ENCODE results near the gene COLGALT1. TPM values are rescaled to one million over a fixed set of nuclear protein-coding genes. Genes with fewer than 3 reads are reported as not detected.
A peak's percentile ranks its signal among the peaks of the same experiment; 100 is the strongest.

The COLGALT1 gene
- total and polyA plus RNA-seq, 9 of the 15 experiments (the other 6 are each of a cell fraction or from before 2014, with no cell fraction given): 4.9 to 119 (median 82.6) TPM

DNA sequence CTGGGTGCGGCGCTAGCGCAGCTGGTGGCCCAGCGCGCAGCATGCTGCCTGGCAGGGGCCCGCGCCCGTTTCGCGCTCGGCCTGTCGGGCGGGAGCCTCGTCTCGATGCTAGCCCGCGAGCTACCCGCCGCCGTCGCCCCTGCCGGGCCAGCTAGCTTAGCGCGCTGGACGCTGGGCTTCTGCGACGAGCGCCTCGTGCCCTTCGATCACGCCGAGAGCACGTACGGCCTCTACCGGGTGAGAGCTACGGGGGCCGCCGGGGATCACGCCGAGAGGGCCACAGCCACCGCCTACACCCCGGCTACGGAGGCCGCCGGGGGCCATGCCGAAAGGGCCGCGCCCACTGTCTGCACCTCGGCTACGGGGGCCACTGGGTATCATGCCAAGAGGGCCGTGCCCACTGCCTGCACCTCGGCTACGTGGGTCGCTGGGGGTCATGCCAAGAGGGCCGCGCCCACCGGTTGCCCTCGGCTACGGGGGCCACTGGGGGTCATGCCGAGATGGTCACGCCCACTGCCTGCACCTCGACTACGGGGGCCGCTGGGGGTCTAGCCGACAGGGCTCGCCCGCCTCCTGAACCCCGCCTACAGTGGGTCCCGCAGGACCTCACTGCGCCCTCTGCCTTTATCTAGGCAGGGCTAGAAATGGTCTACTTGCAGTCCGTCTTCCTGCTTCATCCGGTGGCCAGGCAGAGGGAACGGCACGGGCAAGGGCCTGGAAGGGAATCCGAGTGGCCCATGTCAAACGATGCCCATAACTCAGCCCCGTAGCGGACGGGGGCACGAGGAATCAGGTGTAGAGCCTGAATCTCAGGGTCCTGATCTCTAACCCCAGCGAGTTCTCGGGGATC lies 43.5 kb upstream of the COLGALT1 start (continued):
- TF ChIP-seq NR2C2 (CRISPR knock-in tag; IDR thresholded peaks at IDR 0.05) (peak; percentile 68; the same call in 1 of the 2 replicates), NR2C2 (tag; IDR thresholded peaks at IDR 0.05) (peak; percentile 93), SMARCE1 (IDR thresholded peaks at IDR 0.05) (no peak), SAFB (IDR thresholded peaks at IDR 0.05; ENCODE audit: borderline replicate concordance, low read depth, low read length) (no peak), GATAD2A (IDR thresholded peaks at IDR 0.05) (peak; percentile 68; the same call in 1 of the 2 replicates), MEF2D (tag; conservative IDR thresholded peaks at IDR 0.05; ENCODE audit: low read depth) (no peak), EZH2 (IDR thresholded peaks at IDR 0.05; ENCODE audit: borderline replicate concordance, low read depth, low read length) (no peak), ADNP (tag; IDR thresholded peaks at IDR 0.05) (no peak), TAF7 (tag; IDR thresholded peaks at IDR 0.05) (no peak), ZNF699 (CRISPR knock-in tag; IDR thresholded peaks at IDR 0.05; ENCODE audit: insufficient replicate concordance) (no peak), PTRF (tag; IDR thresholded peaks at IDR 0.05) (no peak), SAFB2 (IDR thresholded peaks at IDR 0.05; ENCODE audit: borderline replicate concordance, low read depth, low read length, severe bottlenecking) (no peak), ZNF175 (CRISPR knock-in tag; IDR thresholded peaks at IDR 0.05; ENCODE audit: low read depth) (no peak), ZNF780A (CRISPR knock-in tag; IDR thresholded peaks at IDR 0.05) (no peak)
- TF ChIP-seq, protein P1, sequence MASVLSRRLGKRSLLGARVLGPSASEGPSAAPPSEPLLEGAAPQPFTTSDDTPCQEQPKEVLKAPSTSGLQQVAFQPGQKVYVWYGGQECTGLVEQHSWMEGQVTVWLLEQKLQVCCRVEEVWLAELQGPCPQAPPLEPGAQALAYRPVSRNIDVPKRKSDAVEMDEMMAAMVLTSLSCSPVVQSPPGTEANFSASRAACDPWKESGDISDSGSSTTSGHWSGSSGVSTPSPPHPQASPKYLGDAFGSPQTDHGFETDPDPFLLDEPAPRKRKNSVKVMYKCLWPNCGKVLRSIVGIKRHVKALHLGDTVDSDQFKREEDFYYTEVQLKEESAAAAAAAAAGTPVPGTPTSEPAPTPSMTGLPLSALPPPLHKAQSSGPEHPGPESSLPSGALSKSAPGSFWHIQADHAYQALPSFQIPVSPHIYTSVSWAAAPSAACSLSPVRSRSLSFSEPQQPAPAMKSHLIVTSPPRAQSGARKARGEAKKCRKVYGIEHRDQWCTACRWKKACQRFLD (CRISPR knock-in tag; IDR thresholded peaks at IDR 0.05): peak; percentile 28; the same call in 1 of the 2 replicates
- TF ChIP-seq, protein P2, sequence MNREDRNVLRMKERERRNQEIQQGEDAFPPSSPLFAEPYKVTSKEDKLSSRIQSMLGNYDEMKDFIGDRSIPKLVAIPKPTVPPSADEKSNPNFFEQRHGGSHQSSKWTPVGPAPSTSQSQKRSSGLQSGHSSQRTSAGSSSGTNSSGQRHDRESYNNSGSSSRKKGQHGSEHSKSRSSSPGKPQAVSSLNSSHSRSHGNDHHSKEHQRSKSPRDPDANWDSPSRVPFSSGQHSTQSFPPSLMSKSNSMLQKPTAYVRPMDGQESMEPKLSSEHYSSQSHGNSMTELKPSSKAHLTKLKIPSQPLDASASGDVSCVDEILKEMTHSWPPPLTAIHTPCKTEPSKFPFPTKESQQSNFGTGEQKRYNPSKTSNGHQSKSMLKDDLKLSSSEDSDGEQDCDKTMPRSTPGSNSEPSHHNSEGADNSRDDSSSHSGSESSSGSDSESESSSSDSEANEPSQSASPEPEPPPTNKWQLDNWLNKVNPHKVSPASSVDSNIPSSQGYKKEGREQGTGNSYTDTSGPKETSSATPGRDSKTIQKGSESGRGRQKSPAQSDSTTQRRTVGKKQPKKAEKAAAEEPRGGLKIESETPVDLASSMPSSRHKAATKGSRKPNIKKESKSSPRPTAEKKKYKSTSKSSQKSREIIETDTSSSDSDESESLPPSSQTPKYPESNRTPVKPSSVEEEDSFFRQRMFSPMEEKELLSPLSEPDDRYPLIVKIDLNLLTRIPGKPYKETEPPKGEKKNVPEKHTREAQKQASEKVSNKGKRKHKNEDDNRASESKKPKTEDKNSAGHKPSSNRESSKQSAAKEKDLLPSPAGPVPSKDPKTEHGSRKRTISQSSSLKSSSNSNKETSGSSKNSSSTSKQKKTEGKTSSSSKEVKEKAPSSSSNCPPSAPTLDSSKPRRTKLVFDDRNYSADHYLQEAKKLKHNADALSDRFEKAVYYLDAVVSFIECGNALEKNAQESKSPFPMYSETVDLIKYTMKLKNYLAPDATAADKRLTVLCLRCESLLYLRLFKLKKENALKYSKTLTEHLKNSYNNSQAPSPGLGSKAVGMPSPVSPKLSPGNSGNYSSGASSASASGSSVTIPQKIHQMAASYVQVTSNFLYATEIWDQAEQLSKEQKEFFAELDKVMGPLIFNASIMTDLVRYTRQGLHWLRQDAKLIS (CRISPR knock-in tag; IDR thresholded peaks at IDR 0.05): peak; percentile 95
- TF ChIP-seq, protein P3, sequence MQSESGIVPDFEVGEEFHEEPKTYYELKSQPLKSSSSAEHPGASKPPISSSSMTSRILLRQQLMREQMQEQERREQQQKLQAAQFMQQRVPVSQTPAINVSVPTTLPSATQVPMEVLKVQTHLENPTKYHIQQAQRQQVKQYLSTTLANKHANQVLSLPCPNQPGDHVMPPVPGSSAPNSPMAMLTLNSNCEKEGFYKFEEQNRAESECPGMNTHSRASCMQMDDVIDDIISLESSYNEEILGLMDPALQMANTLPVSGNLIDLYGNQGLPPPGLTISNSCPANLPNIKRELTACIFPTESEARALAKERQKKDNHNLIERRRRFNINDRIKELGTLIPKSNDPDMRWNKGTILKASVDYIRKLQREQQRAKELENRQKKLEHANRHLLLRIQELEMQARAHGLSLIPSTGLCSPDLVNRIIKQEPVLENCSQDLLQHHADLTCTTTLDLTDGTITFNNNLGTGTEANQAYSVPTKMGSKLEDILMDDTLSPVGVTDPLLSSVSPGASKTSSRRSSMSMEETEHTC (IDR thresholded peaks at IDR 0.05): no peak

Data from K562 (cell line).